LNCaP clone FGC (cell line): ENCODE measurements around the gene SLC6A14.

Experiments
- DNase-seq: peaks from one replicate; pipeline ENCODE4 v3.0.0-alpha.2; 2011; ENCODE audit warnings: low read depth
- H3K4me3 ChIP-seq: 2 replicates; pipeline ENCODE4 v1.5.1; 2011; ENCODE audit warnings: mild to moderate bottlenecking, low read depth, low read length, control low read depth
- TF ChIP-seq, protein P1 (sequence below): IDR thresholded peaks from 2 replicates; pipeline ENCODE4 v1.5.1; 2012; ENCODE audit warnings: mild to moderate bottlenecking; ENCODE audit not compliant: control insufficient read depth, insufficient read depth; ENCODE audit errors: extremely low read depth

SLC6A14 gene, protein sequence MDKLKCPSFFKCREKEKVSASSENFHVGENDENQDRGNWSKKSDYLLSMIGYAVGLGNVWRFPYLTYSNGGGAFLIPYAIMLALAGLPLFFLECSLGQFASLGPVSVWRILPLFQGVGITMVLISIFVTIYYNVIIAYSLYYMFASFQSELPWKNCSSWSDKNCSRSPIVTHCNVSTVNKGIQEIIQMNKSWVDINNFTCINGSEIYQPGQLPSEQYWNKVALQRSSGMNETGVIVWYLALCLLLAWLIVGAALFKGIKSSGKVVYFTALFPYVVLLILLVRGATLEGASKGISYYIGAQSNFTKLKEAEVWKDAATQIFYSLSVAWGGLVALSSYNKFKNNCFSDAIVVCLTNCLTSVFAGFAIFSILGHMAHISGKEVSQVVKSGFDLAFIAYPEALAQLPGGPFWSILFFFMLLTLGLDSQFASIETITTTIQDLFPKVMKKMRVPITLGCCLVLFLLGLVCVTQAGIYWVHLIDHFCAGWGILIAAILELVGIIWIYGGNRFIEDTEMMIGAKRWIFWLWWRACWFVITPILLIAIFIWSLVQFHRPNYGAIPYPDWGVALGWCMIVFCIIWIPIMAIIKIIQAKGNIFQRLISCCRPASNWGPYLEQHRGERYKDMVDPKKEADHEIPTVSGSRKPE

DNA sequence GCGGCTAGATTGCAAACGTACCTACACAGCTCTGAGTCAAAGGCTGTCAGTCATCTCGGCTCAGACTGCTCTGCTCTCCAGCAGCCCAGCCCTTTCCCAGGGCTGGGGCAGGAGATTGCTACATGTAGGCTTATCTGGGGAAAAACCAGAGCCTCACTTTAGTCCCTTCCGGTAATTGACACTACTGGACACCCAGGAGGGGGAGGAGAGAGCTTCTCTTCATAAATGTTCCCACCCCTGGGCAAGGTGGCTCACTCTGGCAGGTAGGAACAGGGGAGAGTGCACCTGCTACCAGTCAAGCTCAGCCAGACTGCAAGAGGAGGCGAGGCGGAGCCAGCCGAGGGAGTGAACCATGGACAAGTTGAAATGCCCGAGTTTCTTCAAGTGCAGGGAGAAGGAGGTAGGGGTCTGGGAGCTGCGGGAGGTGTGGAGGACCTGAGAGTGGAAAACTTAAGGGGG, at the start of gene SLC6A14:
SLC6A14 (plus strand) TSS at position 249 of the 459 bp plus-strand sequence; CDS start at position 353, 104 bp downstream.
- TF ChIP-seq, protein P1, sequence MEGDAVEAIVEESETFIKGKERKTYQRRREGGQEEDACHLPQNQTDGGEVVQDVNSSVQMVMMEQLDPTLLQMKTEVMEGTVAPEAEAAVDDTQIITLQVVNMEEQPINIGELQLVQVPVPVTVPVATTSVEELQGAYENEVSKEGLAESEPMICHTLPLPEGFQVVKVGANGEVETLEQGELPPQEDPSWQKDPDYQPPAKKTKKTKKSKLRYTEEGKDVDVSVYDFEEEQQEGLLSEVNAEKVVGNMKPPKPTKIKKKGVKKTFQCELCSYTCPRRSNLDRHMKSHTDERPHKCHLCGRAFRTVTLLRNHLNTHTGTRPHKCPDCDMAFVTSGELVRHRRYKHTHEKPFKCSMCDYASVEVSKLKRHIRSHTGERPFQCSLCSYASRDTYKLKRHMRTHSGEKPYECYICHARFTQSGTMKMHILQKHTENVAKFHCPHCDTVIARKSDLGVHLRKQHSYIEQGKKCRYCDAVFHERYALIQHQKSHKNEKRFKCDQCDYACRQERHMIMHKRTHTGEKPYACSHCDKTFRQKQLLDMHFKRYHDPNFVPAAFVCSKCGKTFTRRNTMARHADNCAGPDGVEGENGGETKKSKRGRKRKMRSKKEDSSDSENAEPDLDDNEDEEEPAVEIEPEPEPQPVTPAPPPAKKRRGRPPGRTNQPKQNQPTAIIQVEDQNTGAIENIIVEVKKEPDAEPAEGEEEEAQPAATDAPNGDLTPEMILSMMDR = no peak
- no peak for DNase-seq
- H3K4me3 ChIP-seq = no peak within 1 kb of the TSS

DNA sequence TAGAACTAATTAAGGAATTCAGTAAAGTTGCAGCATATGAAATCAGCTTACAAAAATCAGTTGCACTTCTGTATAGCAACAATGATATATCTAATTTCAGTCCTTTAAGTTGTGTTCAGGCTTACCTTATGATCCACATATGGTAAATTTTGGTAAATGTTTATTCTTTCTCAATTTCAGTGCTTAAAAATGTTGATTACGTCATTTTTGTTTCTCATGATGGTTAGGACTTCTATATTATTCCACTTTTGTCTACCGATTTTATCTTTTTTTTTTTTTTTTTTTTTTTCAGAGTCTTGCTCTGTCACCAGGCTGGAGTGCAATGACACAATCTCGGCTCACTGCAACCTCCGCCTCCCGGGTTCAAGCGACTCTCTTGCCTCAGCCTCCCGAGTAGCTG, 40.7 kb upstream of the SLC6A14 start:
- H3K4me3 ChIP-seq = no peak overlapping the region
- no peak for DNase-seq
- TF ChIP-seq, protein P1 = no peak

DNA sequence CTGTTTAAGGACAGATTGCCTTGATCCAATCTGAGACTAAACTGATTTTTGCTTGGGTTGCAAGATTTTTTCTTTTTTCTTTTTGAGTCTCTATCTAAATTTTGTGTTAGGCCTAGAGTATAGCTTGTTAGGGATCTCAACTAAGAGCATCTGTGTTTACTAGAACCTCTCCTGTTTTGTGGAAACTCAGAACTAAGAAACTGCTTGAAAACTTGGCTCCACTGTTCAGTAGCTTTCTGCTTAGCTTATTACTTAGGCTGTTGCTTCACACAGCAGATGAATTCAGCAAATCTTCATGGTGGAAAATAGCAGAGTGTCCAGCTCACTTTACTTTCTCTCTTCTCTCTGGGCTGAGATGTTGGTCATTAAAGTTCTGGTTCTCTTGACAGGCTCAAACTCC, 36.7 kb upstream of the SLC6A14 start:
- DNase-seq = no peak
- H3K4me3 ChIP-seq = no peak overlapping the region
- TF ChIP-seq, protein P1 = no peak

DNA sequence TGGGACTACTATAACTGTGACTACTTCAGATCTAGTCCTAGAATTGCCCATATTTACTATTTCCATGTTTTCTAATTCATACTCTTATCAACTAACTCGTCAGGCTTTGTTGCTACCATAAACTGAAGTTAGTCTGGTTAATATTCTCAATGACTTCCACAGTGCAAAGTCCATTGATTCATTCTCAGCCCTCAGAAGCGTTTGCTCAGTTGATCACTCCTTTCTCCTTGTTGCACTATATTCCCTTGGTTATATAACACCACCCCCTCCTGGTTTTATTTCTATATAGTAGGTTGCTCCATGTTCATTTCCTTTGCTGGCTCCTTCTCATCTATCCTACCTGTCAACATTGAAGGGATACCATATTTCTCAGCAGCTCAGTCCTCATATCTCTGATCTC, 27.2 kb upstream of the SLC6A14 start:
- TF ChIP-seq, protein P1 = no peak
- DNase-seq = no peak
- H3K4me3 ChIP-seq = no peak overlapping the region

DNA sequence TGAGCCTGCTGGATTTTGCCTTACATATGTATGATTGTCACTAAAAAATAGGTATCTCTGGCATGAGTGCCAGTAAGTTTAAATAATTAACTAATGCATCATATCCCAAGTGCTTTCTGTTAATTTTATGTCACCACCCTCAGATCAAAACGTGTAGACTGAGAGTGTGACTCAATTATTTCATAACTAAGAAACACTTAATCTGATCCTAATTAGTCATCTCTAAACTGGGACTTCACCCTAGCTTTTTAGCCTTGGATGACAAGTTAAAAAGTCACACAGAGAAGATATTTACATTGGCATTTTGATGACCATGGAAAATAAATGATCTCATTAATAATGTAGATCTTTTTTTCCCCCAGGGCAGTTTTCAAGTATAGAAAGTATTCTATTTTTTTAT, 23.1 kb upstream of the SLC6A14 start:
- no peak overlapping the region for H3K4me3 ChIP-seq
- DNase-seq = no peak
- TF ChIP-seq, protein P1 = no peak

DNA sequence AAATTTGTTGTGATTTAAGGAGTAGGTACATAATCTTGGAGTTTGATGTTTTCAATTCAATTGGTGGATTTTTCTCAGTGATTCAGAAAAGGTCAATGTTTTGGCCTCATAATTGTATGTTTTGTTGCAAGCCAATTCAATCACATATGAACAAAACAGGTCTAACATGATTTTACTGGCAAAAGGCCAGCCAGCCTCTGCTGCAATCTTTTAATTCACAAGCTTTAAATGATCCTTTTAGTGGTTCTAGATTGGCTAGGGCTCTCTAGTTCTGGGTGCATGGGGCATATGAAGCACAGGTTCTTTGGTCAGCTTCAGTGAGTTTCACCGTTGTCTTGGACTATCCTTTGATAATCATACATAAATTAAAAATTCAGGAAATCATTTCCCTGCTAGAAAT, 19.2 kb upstream of the SLC6A14 start:
- no peak overlapping the region for H3K4me3 ChIP-seq
- TF ChIP-seq, protein P1 = no peak
- peak; percentile 44 for DNase-seq
